ENCODE data around the gene TRUB2. TPM values are rescaled to one million over a fixed set of nuclear protein-coding genes. Genes with fewer than 3 reads are reported as not detected.

Gene TRUB2
- total and polyA plus RNA-seq, 12 donors = 15.0 to 68.2 (median 33.7) TPM

GRCh38 chr9:128325629-128326028, 3.4 kb upstream of the TRUB2 start:
- TF ChIP-seq CTCF (IDR thresholded peaks at IDR 0.05) (no peak), POLR2A (IDR thresholded peaks at IDR 0.05) (no peak)
- Histone ChIP-seq H3K36me3 (replicated peaks in 1 of 2) (peaks cover 0 to 40% of the 10 kb centered on the region in 2 donors), H3K27me3 (no peaks in the 10 kb centered on the region), H3K4me3 (no peak overlapping the region), H3K9me3 (replicated peaks in 1 of 3) (no peaks in the 10 kb centered on the region), H3K4me1 (replicated peaks in 1 of 2) (peaks cover 22 to 27% of the 10 kb centered on the region in 2 donors), H3K27ac (no peak overlapping the region)
- 82 to 92% (median 86%) methylated on average over 10 to 13 of the region's 13 CpGs for WGBS, 4 donors
- no peak for DNase-seq
- intact Hi-C loops (cut with DNase I) = no loop called here

- Histone ChIP-seq H3K27ac (no peak overlapping the region), H3K9me3 (replicated peaks in 1 of 3) (no peaks in the 10 kb centered on the region), H3K4me3 (no peak overlapping the region), H3K36me3 (replicated peaks in 1 of 2) (peaks cover 0 to 40% of the 10 kb centered on the region in 2 donors), H3K27me3 (no peaks in the 10 kb centered on the region), H3K4me1 (replicated peaks in 1 of 2) (peaks cover 20 to 27% of the 10 kb centered on the region in 2 donors)
- WGBS, 4 donors = 80 to 100% (median 95%) methylated on average over 1 of the region's 1 CpG
- TF ChIP-seq CTCF (IDR thresholded peaks at IDR 0.05) (no peak), POLR2A (IDR thresholded peaks at IDR 0.05) (no peak)
- DNase-seq = no peak
- intact Hi-C loops (cut with DNase I) = no loop called here
These were observed 2.2 kb upstream of the TRUB2 start for GRCh38 chr9:128324401-128324800.

- no peak for DNase-seq
- WGBS, 4 donors = 75 to 80% (median 79%) methylated on average over 12 of the region's 12 CpGs
- TF ChIP-seq POLR2A (IDR thresholded peaks at IDR 0.05) (no peak), CTCF (IDR thresholded peaks at IDR 0.05) (no peak)
- peak overlapping the region in 1 of 4 donors; percentile 74 for H3K4me3 ChIP-seq
- peak overlapping the region in 1 of 5 donors; percentile 19 for H3K27ac ChIP-seq
- H3K27me3 ChIP-seq = no peaks in the 10 kb centered on the region
- no peaks in the 10 kb centered on the region for H3K9me3 ChIP-seq (replicated peaks in 1 of 3)
- peaks cover 0 to 40% of the 10 kb centered on the region in 2 donors for H3K36me3 ChIP-seq (replicated peaks in 1 of 2)
- H3K4me1 ChIP-seq (replicated peaks in 1 of 2) = peaks cover 17 to 22% of the 10 kb centered on the region in 2 donors
- intact Hi-C loops (cut with DNase I) = no loop called here
These were observed 1.5 kb upstream of the TRUB2 start for GRCh38 chr9:128323791-128324190.

- 18 to 35% (median 24%) methylated on average over 9 to 16 of the region's 16 CpGs for WGBS, 4 donors
- Histone ChIP-seq H3K9me3 (replicated peaks in 1 of 3) (no peaks in the 10 kb centered on the region), H3K27me3 (no peaks in the 10 kb centered on the region), H3K27ac (peak overlapping the region in 3 of 5 donors; percentile 78 to 96 (median 93)), H3K36me3 (replicated peaks in 1 of 2) (peaks cover 0 to 37% of the 10 kb centered on the region in 2 donors), H3K4me1 (replicated peaks in 1 of 2) (peaks cover 17 to 22% of the 10 kb centered on the region in 2 donors), H3K4me3 (peak overlapping the region; percentile 24 to 85 (median 72))
- intact Hi-C loops (cut with DNase I) = no loop called here
- TF ChIP-seq CTCF (IDR thresholded peaks at IDR 0.05) (no peak), POLR2A (IDR thresholded peaks at IDR 0.05) (no peak)
- no peak for DNase-seq
These were observed 1.0 kb upstream of the TRUB2 start for GRCh38 chr9:128323212-128323730.

All from adrenal gland (tissue), 12 donors.